LNCaP clone FGC (cell line): ENCODE results near the gene IL36RN.

ENCODE experiments used
- DNase-seq: peaks from one replicate; pipeline ENCODE4 v3.0.0-alpha.2; 2011; ENCODE audit warnings: low read depth
- H3K4me3 ChIP-seq: 2 replicates; pipeline ENCODE4 v1.5.1; 2011; ENCODE audit warnings: mild to moderate bottlenecking, low read depth, low read length, control low read depth
- CTCF ChIP-seq: IDR thresholded peaks from 2 replicates; pipeline ENCODE4 v1.5.1; 2012; ENCODE audit warnings: mild to moderate bottlenecking; ENCODE audit not compliant: control insufficient read depth, insufficient read depth; ENCODE audit errors: extremely low read depth

The IL36RN gene

GRCh38 chr2:113105047-113105785, 46.2 kb downstream of the IL36RN start:
- TF ChIP-seq CTCF, result no peak
- DNase-seq, result no peak
- H3K4me3 ChIP-seq, result no peak overlapping the region

GRCh38 chr2:113111121-113111520, 52.1 kb downstream of the IL36RN start:
- no peak overlapping the region for H3K4me3 ChIP-seq
- no peak for DNase-seq
- TF ChIP-seq CTCF, result no peak

GRCh38 chr2:113111823-113112287, 52.9 kb downstream of the IL36RN start:
- no peak for DNase-seq
- TF ChIP-seq CTCF, result no peak
- H3K4me3 ChIP-seq, result no peak overlapping the region

- no peak overlapping the region for H3K4me3 ChIP-seq
- no peak for DNase-seq
- no peak for TF ChIP-seq CTCF
These were observed 53.4 kb downstream of the IL36RN start for GRCh38 chr2:113112441-113112840.

- H3K4me3 ChIP-seq, result no peak overlapping the region
- TF ChIP-seq CTCF, result no peak
- DNase-seq, result no peak
These were observed 53.9 kb downstream of the IL36RN start for GRCh38 chr2:113112871-113113270.

- H3K4me3 ChIP-seq, result no peak overlapping the region
- no peak for TF ChIP-seq CTCF
- DNase-seq, result no peak
These were observed 54.8 kb downstream of the IL36RN start for GRCh38 chr2:113113807-113114206.
